Skin epidermis (tissue), 12 donors: ENCODE results near the gene MTF2.
A peak's percentile ranks its signal among the peaks of the same experiment; 100 is the strongest.
"Not testable (repeated sequence)": the region's sequence is repeated elsewhere in the genome, so short reads cannot be mapped to it uniquely, and the experiment has no call there.

Source experiments
- H3K27ac ChIP-seq, 21 experiments: fragments of 200-600 bp; sonication (generic) in 11 of 21; one replicate each; pipeline ENCODE4 v1.5.0; 2020; ENCODE audit warnings: mild to moderate bottlenecking in 3 of 21, inconsistent platforms in 2 of 21, moderate library complexity in 2 of 21
- H3K4me3 ChIP-seq, 7 experiments: fragments of 200-600 bp; sonication (generic) in 2 of 7; one replicate each; pipeline ENCODE4 v1.5.0; 2020; ENCODE audit warnings: inconsistent platforms in 2 of 7, mild to moderate bottlenecking in 2 of 7, moderate library complexity in 1 of 7

MTF2 gene

GRCh38 chr1:93129507-93130099 is 50.5 kb downstream of the MTF2 start:
- no peak overlapping the region for H3K27ac ChIP-seq
- H3K4me3 ChIP-seq: no peak overlapping the region

DNA sequence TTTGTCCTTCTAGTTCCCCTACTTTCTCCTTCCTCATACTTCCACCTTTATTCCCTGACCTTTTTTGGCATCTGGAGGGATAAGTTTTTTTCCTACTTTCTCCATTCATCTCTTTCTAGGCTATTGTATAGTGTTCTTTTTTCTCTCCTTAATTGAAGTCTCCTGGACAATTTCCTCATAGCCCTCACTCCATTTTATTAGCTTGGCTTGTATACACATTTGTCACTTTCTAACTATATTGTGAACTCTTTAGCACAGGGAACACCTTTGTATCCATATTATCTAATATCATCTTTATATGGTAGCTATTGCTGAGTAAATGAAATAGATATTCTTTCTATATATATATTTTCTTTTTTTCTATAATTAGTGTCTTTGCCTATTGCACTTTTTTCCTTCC is 53.6 kb downstream of the MTF2 start:
- H3K27ac ChIP-seq: no peak overlapping the region
- no peak overlapping the region for H3K4me3 ChIP-seq

DNA sequence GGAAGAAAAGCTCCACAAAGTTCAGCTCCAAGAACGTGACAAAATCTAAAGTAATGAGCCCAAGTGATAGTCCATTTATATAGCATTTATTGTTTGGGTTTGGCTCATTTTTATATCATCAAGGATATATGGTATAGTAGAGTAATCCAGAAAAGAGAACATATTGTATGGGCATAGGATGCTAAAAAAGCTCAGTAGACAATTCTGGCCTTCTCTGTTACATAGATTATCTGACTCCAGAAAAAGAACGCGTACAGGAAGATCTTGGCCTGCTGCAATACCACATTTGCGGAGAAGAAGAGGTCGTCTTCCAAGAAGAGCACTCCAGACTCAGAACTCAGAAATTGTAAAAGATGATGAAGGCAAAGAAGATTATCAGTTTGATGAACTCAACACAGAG is 57.4 kb downstream of the MTF2 start:
- Histone ChIP-seq H3K4me3 (no peak overlapping the region), H3K27ac (no peak overlapping the region)

- Histone ChIP-seq H3K27ac (no peak overlapping the region), H3K4me3 (no peak overlapping the region)
Observed at GRCh38 chr1:93137604-93138292, 58.7 kb downstream of the MTF2 start.

DNA sequence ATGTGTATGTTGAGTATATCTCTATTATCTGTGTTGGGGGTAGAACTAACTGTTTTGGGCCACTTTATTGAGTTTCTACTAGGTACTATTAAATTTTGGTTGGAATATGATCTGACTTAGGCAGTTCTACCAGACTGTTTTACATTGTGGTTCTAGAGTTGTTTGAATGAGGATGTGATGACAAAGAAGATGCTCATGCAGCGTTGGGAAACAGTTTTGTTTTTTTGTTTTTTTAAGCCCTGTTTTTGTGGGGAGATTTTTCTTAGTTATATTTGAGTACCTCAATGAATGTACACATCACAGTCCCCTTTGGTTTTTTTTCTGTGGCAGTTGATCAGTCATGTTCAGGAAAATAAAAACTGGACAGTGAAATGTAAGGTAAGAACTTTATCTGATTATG is 61.0 kb downstream of the MTF2 start:
- no peak overlapping the region for H3K4me3 ChIP-seq
- H3K27ac ChIP-seq: no peak overlapping the region

DNA sequence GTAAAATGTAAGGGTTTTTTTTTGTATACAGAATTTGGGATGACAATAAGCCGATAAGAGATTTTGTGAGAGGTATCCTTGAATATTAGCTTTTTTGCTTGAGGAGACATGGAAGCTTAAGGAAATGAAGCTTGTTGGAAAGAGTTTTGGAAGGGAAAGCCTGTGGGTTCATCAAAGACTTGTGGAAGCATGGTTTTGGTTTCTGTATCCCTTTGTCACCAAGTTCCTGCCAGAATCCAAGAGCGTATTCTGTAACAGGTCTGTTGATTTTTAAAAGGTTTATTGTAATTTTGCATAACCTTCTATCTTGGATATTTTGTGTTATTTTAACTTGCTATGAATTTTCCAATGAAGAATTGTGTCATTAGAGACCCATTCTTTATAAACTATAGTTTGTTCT is 63.1 kb downstream of the MTF2 start:
- Histone ChIP-seq H3K4me3 (no peak overlapping the region), H3K27ac (no peak overlapping the region)

- Histone ChIP-seq H3K4me3 (no peak overlapping the region), H3K27ac (peak overlapping the region in 1 of 21 experiments; percentile 19)
Observed at GRCh38 chr1:93143136-93143535, 64.1 kb downstream of the MTF2 start.

DNA sequence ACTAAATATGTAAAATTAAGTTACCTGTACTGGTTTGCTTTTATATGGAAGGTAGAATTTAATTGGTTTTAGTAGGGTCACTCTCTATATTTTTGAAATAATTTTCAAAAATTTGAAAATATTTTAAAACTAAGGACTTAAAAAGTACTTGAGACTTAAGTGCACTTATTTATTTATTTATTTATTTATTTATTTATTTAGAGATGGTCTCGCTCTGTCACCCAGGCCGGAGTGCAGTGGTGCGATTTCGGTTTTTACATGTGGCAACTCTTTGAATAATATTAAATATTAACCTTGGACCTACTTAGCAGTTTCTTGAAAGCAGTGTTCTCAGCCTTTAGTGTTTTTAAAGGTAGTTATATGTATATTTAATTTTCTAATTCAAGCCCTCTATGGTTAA is 64.7 kb downstream of the MTF2 start:
- Histone ChIP-seq H3K27ac (no peak overlapping the region), H3K4me3 (no peak overlapping the region)

DNA sequence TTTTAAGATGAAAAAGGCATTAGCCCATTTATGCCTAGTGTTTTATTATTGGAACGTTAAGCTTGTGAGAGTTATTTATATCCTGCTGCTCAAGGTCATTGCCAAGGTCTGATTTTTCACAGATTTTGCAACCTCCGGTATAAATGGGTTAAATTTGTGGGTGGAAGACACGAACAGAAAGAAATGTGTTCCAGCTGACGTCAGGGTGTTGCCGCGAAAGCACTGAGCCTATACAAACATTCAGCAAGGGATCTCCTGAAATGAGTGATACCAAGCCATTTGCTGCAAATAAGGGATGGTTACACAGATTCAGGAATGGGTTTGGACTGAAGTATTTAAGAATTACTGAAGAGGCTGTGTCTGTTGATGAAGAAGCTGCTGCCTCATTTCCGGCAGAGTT is 68.9 kb downstream of the MTF2 start:
- Histone ChIP-seq H3K27ac (no peak overlapping the region), H3K4me3 (no peak overlapping the region)

- Histone ChIP-seq H3K27ac (no peak overlapping the region), H3K4me3 (no peak overlapping the region)
Observed at GRCh38 chr1:93150729-93151128, 71.6 kb downstream of the MTF2 start.

DNA sequence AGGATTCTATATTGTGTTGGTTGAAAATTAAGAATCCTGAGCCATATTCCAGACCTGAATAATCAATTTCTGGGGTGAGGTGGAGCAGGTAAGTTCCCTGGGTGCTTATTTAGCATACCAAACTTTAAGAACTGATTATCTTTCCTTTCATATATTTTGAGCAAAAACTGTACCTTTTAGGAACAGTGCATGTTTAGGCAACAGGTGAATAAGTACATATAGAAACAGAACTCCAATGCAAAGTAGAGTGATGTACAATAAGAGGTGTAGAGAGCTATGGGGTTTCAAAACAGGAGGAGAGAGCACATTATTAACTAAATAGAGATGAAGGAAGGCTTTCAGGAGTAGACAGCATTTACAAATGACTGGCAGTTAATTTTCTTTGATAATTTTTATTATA is 72.4 kb downstream of the MTF2 start:
- no peak overlapping the region for H3K27ac ChIP-seq
- H3K4me3 ChIP-seq: no peak overlapping the region

GRCh38 chr1:93152835-93153234 is 73.8 kb downstream of the MTF2 start:
- Histone ChIP-seq H3K27ac (no peak overlapping the region), H3K4me3 (no peak overlapping the region)

DNA sequence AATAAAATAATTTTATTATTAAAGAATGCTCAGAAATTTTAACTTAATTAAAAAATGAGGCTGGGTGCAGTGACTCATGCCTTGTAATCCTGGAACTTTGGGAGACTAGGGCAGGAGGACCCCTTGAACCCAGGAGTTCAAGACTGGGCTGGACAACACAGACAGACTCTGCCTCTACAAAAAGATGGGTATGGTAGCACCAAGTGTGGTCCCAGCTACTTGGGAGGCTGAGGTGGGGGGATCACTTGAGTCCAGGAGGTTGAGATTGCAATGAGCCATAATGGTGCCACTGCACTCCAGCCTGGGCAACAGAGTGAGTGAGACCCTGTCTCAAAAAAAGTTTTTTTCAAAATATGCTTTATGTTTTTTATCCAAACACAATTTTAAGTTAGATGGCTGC is 75.8 kb downstream of the MTF2 start:
- H3K27ac ChIP-seq: no peak overlapping the region

DNA sequence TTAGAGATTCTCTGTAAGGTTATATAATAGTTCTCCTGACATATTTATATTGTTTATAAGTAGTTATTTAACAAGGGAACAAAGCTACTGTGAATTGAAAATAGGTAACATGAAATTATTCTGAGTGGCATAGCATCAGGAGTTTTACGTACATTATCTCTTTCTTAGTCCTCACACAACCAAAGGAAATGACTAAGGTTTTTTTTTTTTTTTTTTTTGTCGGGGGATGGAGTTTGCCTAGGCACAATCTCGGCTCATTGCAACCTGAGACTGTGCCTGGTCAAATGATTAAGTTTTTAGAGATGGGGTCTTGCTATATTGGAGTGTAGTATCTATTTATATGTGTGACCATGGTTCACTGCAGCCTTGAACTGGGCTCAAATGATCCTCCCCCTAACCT is 76.3 kb downstream of the MTF2 start:
- Histone ChIP-seq H3K4me3 (no peak overlapping the region), H3K27ac (no peak overlapping the region)

More for the DNA sequence above, 75.8 kb downstream of the MTF2 start:
- H3K4me3 ChIP-seq: no peak overlapping the region

- H3K4me3 ChIP-seq: no peak overlapping the region
- no peak overlapping the region for H3K27ac ChIP-seq
Observed at GRCh38 chr1:93159337-93159736, 80.3 kb downstream of the MTF2 start.

- not testable (repeated sequence) for H3K4me3 ChIP-seq, H3K27ac ChIP-seq
Observed at GRCh38 chr1:93163314-93163713, 84.2 kb downstream of the MTF2 start.

GRCh38 chr1:93164816-93165215 is 85.7 kb downstream of the MTF2 start:
- H3K27ac ChIP-seq: no peak overlapping the region

DNA sequence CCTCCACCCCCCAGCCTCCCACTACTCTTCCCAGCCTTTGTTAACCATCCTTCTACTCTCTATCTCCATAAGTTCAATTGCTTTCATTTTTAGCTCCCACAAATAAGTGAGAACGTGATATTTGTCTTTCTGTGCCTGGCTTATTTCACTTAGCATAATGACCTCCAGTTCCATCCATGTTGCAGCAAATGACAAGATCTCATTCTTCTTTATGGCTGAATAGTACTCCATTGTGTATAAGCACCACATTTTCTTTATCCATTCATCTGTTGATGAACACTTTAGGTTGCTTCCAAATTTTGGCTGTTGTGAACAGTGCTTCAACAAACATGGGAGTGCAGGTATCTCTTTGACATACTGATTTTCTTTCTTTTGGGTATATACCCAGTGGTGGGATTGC is 86.8 kb downstream of the MTF2 start:
- H3K27ac ChIP-seq, H3K4me3 ChIP-seq: not testable (repeated sequence)

More at GRCh38 chr1:93164816-93165215, 85.7 kb downstream of the MTF2 start:
- H3K4me3 ChIP-seq: no peak overlapping the region

- Histone ChIP-seq H3K27ac (no peak overlapping the region), H3K4me3 (no peak overlapping the region)
Observed at GRCh38 chr1:93167006-93167405, 87.9 kb downstream of the MTF2 start.

- H3K4me3 ChIP-seq, H3K27ac ChIP-seq: not testable (repeated sequence)
Observed at GRCh38 chr1:93170141-93170678, 91.1 kb downstream of the MTF2 start.

DNA sequence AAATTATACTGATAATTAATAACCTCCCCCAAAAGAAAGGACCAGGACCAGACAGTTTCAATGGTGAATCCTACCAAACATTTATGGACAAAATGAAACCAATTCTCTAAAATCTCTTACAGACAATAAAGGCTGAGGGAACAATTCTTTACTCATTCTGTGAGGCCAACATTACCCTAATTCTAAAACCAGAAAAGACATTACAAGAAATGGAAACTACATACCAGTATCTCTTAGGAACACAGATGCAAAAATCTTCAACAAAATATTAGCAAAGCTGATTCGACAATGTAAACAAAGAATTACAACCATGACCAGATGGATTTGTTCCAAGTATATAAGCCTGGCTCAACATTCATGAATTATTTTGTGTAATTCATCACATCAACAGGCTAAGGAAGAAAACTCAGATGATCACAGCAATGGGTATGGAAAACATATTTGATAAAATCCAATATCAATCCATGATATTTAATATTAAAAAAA is 92.5 kb downstream of the MTF2 start:
- H3K27ac ChIP-seq: no peak overlapping the region
- H3K4me3 ChIP-seq: no peak overlapping the region
